Spleen (tissue), 7 donors: ENCODE results near the gene KLF13.

Source experiments
- CTCF ChIP-seq, 11 experiments: fragments of 200-600 bp in 7 of 11; fragments of 450-650 bp in 4 of 11; sonication (generic) in 4 of 11; IDR thresholded peaks in 8 of 11; conservative IDR thresholded peaks in 3 of 11; 1 replicate in 7 of 11; 2 replicates in 4 of 11; pipeline versions ENCODE4 v1.4.0 to v1.8.0; 2016 to 2021; ENCODE audit warnings: antibody characterized with exemption in 11 of 11, inconsistent platforms in 4 of 11, mild to moderate bottlenecking in 1 of 11
- POLR2A ChIP-seq, 3 donors: fragments of 450-650 bp; IDR thresholded peaks; one replicate each; pipeline ENCODE4 v1.5.1; 2017; ENCODE audit warnings: antibody characterized with exemption in 3 of 3, mild to moderate bottlenecking in 1 of 3
- POLR2AphosphoS5 ChIP-seq, 3 donors: sonication (generic); formaldehyde crosslinking; IDR thresholded peaks; one replicate each; pipeline ENCODE4 v1.5.1; 2017; ENCODE audit warnings: antibody characterized with exemption in 3 of 3
- donor health status: DM: no; HTN: no; CAD: no; lungs with moderate emphysema.
- donor health status: DM: no; HTN: no; CAD: no.
- donor health status: DM: no; HTN: no; CAD: no.

DNA sequence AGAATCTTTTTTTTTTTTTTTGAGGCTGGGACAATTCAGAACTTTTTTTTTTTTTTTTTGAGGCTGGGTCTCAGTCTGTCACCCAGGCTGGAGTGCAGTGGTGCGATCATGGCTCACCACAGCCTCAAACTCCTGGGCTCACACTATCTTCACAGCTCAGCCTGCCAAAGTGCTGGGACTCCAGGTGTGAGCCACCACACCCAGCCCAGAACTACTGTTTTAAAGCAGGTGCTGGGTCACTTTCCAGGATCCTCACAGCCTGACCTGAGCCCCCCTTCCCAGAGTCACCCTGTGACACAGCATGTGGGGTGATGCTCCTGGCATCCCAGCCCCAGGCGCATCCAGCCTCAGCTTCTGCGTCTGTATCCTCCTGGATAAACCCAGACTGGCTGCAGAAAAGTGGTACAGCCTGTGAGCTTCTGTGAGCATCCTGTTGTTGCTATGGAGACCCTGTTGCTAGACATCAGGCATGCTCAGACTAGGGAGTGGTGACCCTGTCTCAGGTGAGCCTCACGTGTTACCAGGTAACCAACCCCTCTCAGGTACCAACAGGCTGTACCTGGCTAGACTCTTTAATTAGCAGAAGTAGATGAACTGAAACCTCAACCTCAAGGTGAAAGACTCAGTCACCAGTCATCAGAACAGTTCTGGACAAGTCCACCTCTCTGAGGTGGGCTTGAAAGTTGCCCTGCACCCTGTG, 15.0 kb downstream of the KLF13 start:
- TF ChIP-seq POLR2AphosphoS5 (IDR thresholded peaks at IDR 0.05) (no peak), POLR2A (IDR thresholded peaks at IDR 0.05) (no peak), CTCF (IDR thresholded peaks at IDR 0.05 in 8 of 11, conservative IDR thresholded peaks at IDR 0.05 in 3 of 11) (no peak)
